IMR-90 (cell line): ENCODE results near the gene ZACN.

Source experiments
- BHLHE40 ChIP-seq: fragments of 150-350 bp; IDR thresholded peaks from 2 replicates; pipeline ENCODE4 v1.6.1; 2016; ENCODE audit warnings: mild to moderate bottlenecking, low read depth, low read length
- CEBPB ChIP-seq: IDR thresholded peaks from 2 replicates; pipeline ENCODE4 v1.6.1; 2012; ENCODE audit warnings: low read depth, low read length, improper control_type of control experiment
- CHD1 ChIP-seq: IDR thresholded peaks from 2 replicates; pipeline ENCODE4 v1.6.1; 2012; ENCODE audit warnings: low read depth, low read length, improper control_type of control experiment
- CTCF ChIP-seq: conservative IDR thresholded peaks from 2 replicates; pipeline ENCODE4 v1.5.1; 2012; ENCODE audit warnings: mild to moderate bottlenecking, low read depth, low read length, improper control_type of control experiment
- ELK1 ChIP-seq: fragments of 150-350 bp; IDR thresholded peaks from 2 replicates; pipeline ENCODE4 v1.6.1; 2016; ENCODE audit warnings: low read depth, mild to moderate bottlenecking, low read length, moderate library complexity, borderline replicate concordance
- MAFK ChIP-seq: IDR thresholded peaks from 2 replicates; pipeline ENCODE4 v1.6.1; 2012; ENCODE audit warnings: low read depth, low read length, improper control_type of control experiment
- MAZ ChIP-seq: IDR thresholded peaks from 2 replicates; pipeline ENCODE4 v1.6.1; 2012; ENCODE audit warnings: low read depth, mild to moderate bottlenecking, low read length, improper control_type of control experiment, moderate library complexity, borderline replicate concordance
- MXI1 ChIP-seq: IDR thresholded peaks from 2 replicates; pipeline ENCODE4 v1.6.1; 2012; ENCODE audit warnings: low read depth, mild to moderate bottlenecking, low read length, moderate library complexity, borderline replicate concordance
- NFE2L2 ChIP-seq: fragments of 150-350 bp; IDR thresholded peaks from 2 replicates; pipeline ENCODE4 v1.6.1; 2016; ENCODE audit warnings: low read depth, mild to moderate bottlenecking, low read length
- POLR2A ChIP-seq: IDR thresholded peaks from 2 replicates; pipeline ENCODE4 v1.6.1; 2012; ENCODE audit warnings: mild to moderate bottlenecking, low read depth, low read length
- RAD21 ChIP-seq: IDR thresholded peaks from 2 replicates; pipeline ENCODE4 v1.6.1; 2012; ENCODE audit warnings: low read length, improper control_type of control experiment
- RCOR1 ChIP-seq: IDR thresholded peaks from 2 replicates; pipeline ENCODE4 v1.6.1; 2012; ENCODE audit warnings: mild to moderate bottlenecking, low read length, improper control_type of control experiment; ENCODE audit not compliant: insufficient replicate concordance
- RFX5 ChIP-seq: IDR thresholded peaks from 2 replicates; pipeline ENCODE4 v1.8.0; 2012; ENCODE audit warnings: low read depth, mild to moderate bottlenecking, low read length, moderate library complexity

GRCh38 chr17:76080768-76081287 lies 1.8 kb downstream of the ZACN start:
- no peak for TF ChIP-seq CTCF
- TF ChIP-seq MAFK = no peak
- TF ChIP-seq ELK1 = no peak
- no peak for TF ChIP-seq POLR2A
- no peak for TF ChIP-seq MAZ
- no peak for TF ChIP-seq RAD21
- TF ChIP-seq CEBPB = no peak
- no peak for TF ChIP-seq RFX5
- TF ChIP-seq BHLHE40 = no peak
- no peak for TF ChIP-seq MXI1
- no peak for TF ChIP-seq CHD1
- no peak for TF ChIP-seq RCOR1
- TF ChIP-seq NFE2L2 = no peak
